Pancreas (tissue), 10 donors: Measurements from ENCODE around the gene GRK5. TPM values are rescaled to one million over a fixed set of nuclear protein-coding genes. Genes with fewer than 3 reads are reported as not detected.

Experiments
- ATAC-seq, 4 donors: fragments of 200-7000 bp; cut with Tn5 transposase; one replicate each; pipeline versions ENCODE4 v1.8.0 to v1.9.1; 2020; ENCODE audit warnings: mild to moderate bottlenecking in 4 of 4, moderate library complexity in 4 of 4
- DNase-seq, 6 donors: peaks; one replicate each; pipeline ENCODE4 v3.0.0-alpha.2; 2020
- FAIRE-seq: peaks from 2 replicates; lab custom pipeline; 2012; peaks lifted over from hg19 to GRCh38; lab: Jason Lieb, UNC
- H3K27ac ChIP-seq, 4 donors: fragments of 200-600 bp; sonication (generic); 1 replicate in 3 of 4; 2 replicates in 1 of 4; pipeline versions ENCODE4 v1.5.0 to v1.8.0; 2020
- H3K27me3 ChIP-seq, 4 donors: fragments of 200-600 bp; one replicate each; pipeline ENCODE4 v1.8.0; 2021
- H3K36me3 ChIP-seq, 3 donors: fragments of 200-600 bp; sonication (generic) in 1 of 3; one replicate each; pipeline versions ENCODE4 v1.5.0 to v1.8.0; 2020 to 2021
- H3K4me1 ChIP-seq, 3 donors: fragments of 200-600 bp; one replicate each; pipeline ENCODE4 v1.8.0; 2021
- H3K4me3 ChIP-seq, 4 donors: fragments of 200-600 bp; sonication (generic) in 2 of 4; one replicate each; pipeline versions ENCODE4 v1.5.0 to v1.8.0; 2020 to 2021
- H3K9me3 ChIP-seq, 4 donors: fragments of 200-600 bp; one replicate each; pipeline ENCODE4 v1.8.0; 2021
- CTCF ChIP-seq, 4 donors: fragments of 200-600 bp; sonication (generic) in 3 of 4; IDR thresholded peaks; one replicate each; pipeline versions ENCODE4 v1.5.0 to v1.8.0; 2021; ENCODE audit warnings: antibody characterized with exemption in 4 of 4
- WGBS, 2 donors: extraction: QIAGEN DNeasy Blood & Tissue Kit; methylation state at CpG; one replicate each; pipeline ENCODE4 v1.1.7; 2013; 5-methylcytosine and 5-hydroxymethylcytosine counted together
- intact Hi-C, 3 donors: fragments of 100-400 bp; cut with DNase I; formaldehyde crosslinking; loops; one replicate each; pipeline versions ENCODE4 v1.11.1 to v1.14.2; 2022
- polyA plus RNA-seq, 2 donors: library from polyadenylated mRNA; stranded (reverse); fragments of 200-250 nt; gene quantifications; one replicate each; pipeline ENCODE4 v1.2.3, GENCODE V29; 2013
- total RNA-seq, 6 donors: library from RNA; stranded (reverse); fragmentation: NEBNext Ultra II Directional in 4 of 6; extraction: Animal tissue kit (Norgen Biotek cat#: 25700) in 4 of 6; gene quantifications; one replicate each; pipeline versions ENCODE4 v1.2.1 to v1.2.4, GENCODE V29; 2021 to 2023
- donor health status: healthy with polysubstance abuse.
- donor health status: DM: no; HTN: no; CAD: no; lungs with moderate emphysema.
- donor health status: DM: no; HTN: no; CAD: no.
- donor health status: control.
- donor health status: control.
- donor health status: Bipolar disorder and iron deficiency.
- donor health status: DM: yes; HTN: yes; CAD: no.
- donor health status: DM: no; HTN: no; CAD: no.
- donor health status: DM: no; HTN: no; CAD: no.
- donor health status: DM: yes; HTN: yes; CAD: no.

Gene GRK5
- total and polyA plus RNA-seq, 8 donors: 1.4 to 6.0 (median 2.5) TPM

- Histone ChIP-seq H3K36me3 (no peaks in the 10 kb centered on the region), H3K27me3 (no peaks in the 10 kb centered on the region), H3K9me3 (no peaks in the 10 kb centered on the region), H3K4me3 (no peak overlapping the region), H3K27ac (no peak overlapping the region), H3K4me1 (no peaks in the 10 kb centered on the region)
- no peak for TF ChIP-seq CTCF (IDR thresholded peaks at IDR 0.05)
- ATAC-seq (no peak), DNase-seq (no peak), FAIRE-seq (no peak)
- intact Hi-C loops: no loop called here
- 90 to 93% methylated on average over 4 of the region's 4 CpGs for WGBS, 2 donors
Observed at GRCh38 chr10:119310806-119311205, 103.4 kb downstream of the GRK5 start.

- H3K27ac ChIP-seq: no peak overlapping the region
- ATAC-seq (no peak), FAIRE-seq (no peak), DNase-seq (no peak)
- no peaks in the 10 kb centered on the region for H3K9me3 ChIP-seq
- H3K4me1 ChIP-seq: no peaks in the 10 kb centered on the region
- no peaks in the 10 kb centered on the region for H3K36me3 ChIP-seq
- intact Hi-C loops: no loop called here
- TF ChIP-seq CTCF (IDR thresholded peaks at IDR 0.05): no peak
- no peaks in the 10 kb centered on the region for H3K27me3 ChIP-seq
- 52 to 55% methylated on average over 5 of the region's 5 CpGs for WGBS, 2 donors
- no peak overlapping the region for H3K4me3 ChIP-seq
Observed at GRCh38 chr10:119312241-119312640, 104.9 kb downstream of the GRK5 start.

DNA sequence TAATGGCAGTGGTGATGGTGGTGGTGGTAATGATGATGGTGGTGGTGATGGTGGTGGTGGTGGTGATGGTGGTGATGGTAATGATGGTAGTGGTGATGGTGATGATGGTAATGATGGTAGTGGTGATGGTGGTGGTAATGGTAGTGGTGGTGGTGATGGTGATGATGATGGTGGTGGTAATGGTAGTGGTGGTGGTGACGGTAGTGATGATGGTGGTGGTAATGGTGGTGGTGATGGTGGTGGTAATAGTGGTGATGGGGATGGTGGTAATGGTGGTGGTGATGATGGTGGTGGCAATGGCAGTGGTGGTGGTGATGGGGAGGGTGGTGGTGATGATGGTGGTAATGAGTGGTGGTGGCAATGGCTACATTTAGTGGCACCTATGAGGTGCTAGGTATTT lies 105.7 kb downstream of the GRK5 start:
- TF ChIP-seq CTCF (IDR thresholded peaks at IDR 0.05): no peak
- no peaks in the 10 kb centered on the region for H3K36me3 ChIP-seq
- FAIRE-seq (no peak), ATAC-seq (no peak), DNase-seq (no peak)
- H3K27me3 ChIP-seq: no peaks in the 10 kb centered on the region
- no peak overlapping the region for H3K27ac ChIP-seq
- no peaks in the 10 kb centered on the region for H3K4me1 ChIP-seq
- no peaks in the 10 kb centered on the region for H3K9me3 ChIP-seq
- no peak overlapping the region for H3K4me3 ChIP-seq
- 0 to 50% methylated on average over 1 of the region's 1 CpG for WGBS, 2 donors
- intact Hi-C loops: no loop called here

DNA sequence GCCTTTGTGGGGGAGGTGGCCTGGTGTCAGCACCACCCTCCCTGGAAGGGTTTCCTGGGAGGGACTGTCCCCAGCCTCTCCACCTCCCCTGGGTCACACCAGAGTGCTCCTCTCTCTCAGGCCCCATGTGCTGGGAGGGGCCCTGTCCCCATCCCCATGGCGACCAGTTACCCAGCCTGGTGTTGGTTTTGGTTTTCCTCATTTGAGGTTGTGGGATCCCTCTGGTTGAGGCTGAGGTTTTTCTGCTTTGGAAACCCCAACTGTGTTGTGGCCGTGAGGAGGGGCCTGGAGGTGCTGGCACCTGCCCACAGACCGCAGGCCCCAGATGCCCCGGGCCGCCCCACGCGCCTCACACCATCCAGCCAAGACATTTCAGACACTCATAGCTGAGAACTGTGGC lies 106.3 kb downstream of the GRK5 start:
- no peaks in the 10 kb centered on the region for H3K36me3 ChIP-seq
- no peaks in the 10 kb centered on the region for H3K27me3 ChIP-seq
- intact Hi-C loops: no loop called here
- ATAC-seq (no peak), DNase-seq (no peak), FAIRE-seq (no peak)
- H3K4me1 ChIP-seq: no peaks in the 10 kb centered on the region
- no peak overlapping the region for H3K27ac ChIP-seq
- TF ChIP-seq CTCF (IDR thresholded peaks at IDR 0.05): no peak
- WGBS, 2 donors: 92 to 94% methylated on average over 7 of the region's 7 CpGs
- no peaks in the 10 kb centered on the region for H3K9me3 ChIP-seq
- H3K4me3 ChIP-seq: no peak overlapping the region

GRCh38 chr10:119314061-119314460 lies 106.7 kb downstream of the GRK5 start:
- H3K27me3 ChIP-seq: no peaks in the 10 kb centered on the region
- H3K4me1 ChIP-seq: no peaks in the 10 kb centered on the region
- H3K4me3 ChIP-seq: no peak overlapping the region
- ATAC-seq: no peak
- intact Hi-C loops: no loop called here
- H3K27ac ChIP-seq: no peak overlapping the region
- FAIRE-seq: no peak
- WGBS, 2 donors: 86 to 95% methylated on average over 11 of the region's 11 CpGs
- no peak for TF ChIP-seq CTCF (IDR thresholded peaks at IDR 0.05)
- H3K9me3 ChIP-seq: no peaks in the 10 kb centered on the region
- DNase-seq: no peak
- H3K36me3 ChIP-seq: no peaks in the 10 kb centered on the region
